ENCODE measurements around the gene BCL2L14. TPM values are rescaled to one million over a fixed set of nuclear protein-coding genes. Genes with fewer than 3 reads are reported as not detected.

The BCL2L14 gene
- total and polyA plus RNA-seq, 2 of the 13 experiments (the other 11 are each of a cell fraction or from before 2014, with no cell fraction given), result 0.11 TPM; not detected in 1

GRCh38 chr12:12115514-12115913 lies 44.8 kb downstream of the BCL2L14 start:
- in situ Hi-C loops (cut with HindIII; ENCODE audit: extremely low pct_ligation_motif_present, low pct_unique_long_range_greater_than_20kb) (no loop called here), intact Hi-C loops (cut with micrococcal nuclease; ENCODE audit: unreplicated experiment) (no loop called here)
- H3K27ac ChIP-seq (ENCODE audit: extremely low read length, insufficient read depth, low read length), result no peak overlapping the region
- H3K4me1 ChIP-seq (ENCODE audit: insufficient read depth, low read length), result peaks cover 25% of the 10 kb centered on the region
- ChIA-PET CTCF (ENCODE audit: low intra/inter-chr PET ratio, low total read pairs) (no interaction called here), POLR2A (no interaction called here)
- H3K79me2 ChIP-seq (ENCODE audit: insufficient read depth, low read length), result no peaks in the 10 kb centered on the region
- DNase-seq (ENCODE audit: low spot score) (no peak), ATAC-seq (no peak), FAIRE-seq (no peak)
- no peaks in the 10 kb centered on the region for H3K27me3 ChIP-seq (ENCODE audit: control insufficient read depth in 1 of 2, insufficient read depth in 2 of 2, low read length in 2 of 2)
- no peaks in the 10 kb centered on the region for H4K20me1 ChIP-seq (ENCODE audit: insufficient read depth, low read length)
- H3K9me3 ChIP-seq (ENCODE audit: low read length), result no peaks in the 10 kb centered on the region
- no peak overlapping the region for H3K9ac ChIP-seq (ENCODE audit: insufficient read depth, low read depth, low read length)
- H2AFZ ChIP-seq (ENCODE audit: low read length), result no peak overlapping the region
- H3K4me2 ChIP-seq (ENCODE audit: low read depth, low read length), result no peak overlapping the region
- H3K4me3 ChIP-seq (replicated peaks in 1 of 3; ENCODE audit: insufficient read depth in 1 of 3, low read depth in 2 of 3, low read length in 3 of 3), result no peak overlapping the region
- TF ChIP-seq ZNF468 (CRISPR knock-in tag; IDR thresholded peaks at IDR 0.05) (no peak), ZKSCAN8 (CRISPR knock-in tag; IDR thresholded peaks at IDR 0.05; ENCODE audit: borderline replicate concordance) (no peak), ZSCAN21 (CRISPR knock-in tag; IDR thresholded peaks at IDR 0.05; ENCODE audit: borderline replicate concordance) (no peak)
- 98% methylated on average over 4 of the region's 4 CpGs for WGBS (ENCODE audit: low lambda C conversion rate)
- H3K36me3 ChIP-seq (replicated peaks in 1 of 2; ENCODE audit: control insufficient read depth in 1 of 2, insufficient read depth in 2 of 2, low read length in 2 of 2), result peaks cover 3 to 11% of the 10 kb centered on the region in 2 experiments; a peak in 4 of 5 replicates
- BruUV-seq (replicated peaks), result no TSS peak

GRCh38 chr12:12116677-12117076 lies 45.9 kb downstream of the BCL2L14 start:
- Histone ChIP-seq H3K9me3 (ENCODE audit: low read length) (no peaks in the 10 kb centered on the region), H2AFZ (ENCODE audit: low read length) (no peak overlapping the region), H3K9ac (ENCODE audit: insufficient read depth, low read depth, low read length) (no peak overlapping the region), H4K20me1 (ENCODE audit: insufficient read depth, low read length) (no peaks in the 10 kb centered on the region), H3K36me3 (replicated peaks in 1 of 2; ENCODE audit: control insufficient read depth in 1 of 2, insufficient read depth in 2 of 2, low read length in 2 of 2) (peaks cover 6 to 22% of the 10 kb centered on the region in 2 experiments), H3K4me2 (ENCODE audit: low read depth, low read length) (no peak overlapping the region), H3K79me2 (ENCODE audit: insufficient read depth, low read length) (no peaks in the 10 kb centered on the region), H3K27ac (ENCODE audit: extremely low read length, insufficient read depth, low read length) (no peak overlapping the region), H3K4me3 (replicated peaks in 1 of 3; ENCODE audit: insufficient read depth in 1 of 3, low read depth in 2 of 3, low read length in 3 of 3) (no peak overlapping the region), H3K4me1 (ENCODE audit: insufficient read depth, low read length) (peaks cover 25% of the 10 kb centered on the region), H3K27me3 (ENCODE audit: control insufficient read depth in 1 of 2, insufficient read depth in 2 of 2, low read length in 2 of 2) (no peaks in the 10 kb centered on the region)
- ChIA-PET POLR2A (no interaction called here), CTCF (ENCODE audit: low intra/inter-chr PET ratio, low total read pairs) (no interaction called here)
- DNase-seq (ENCODE audit: low spot score) (no peak), ATAC-seq (no peak), FAIRE-seq (no peak)
- BruUV-seq (replicated peaks), result no TSS peak
- intact Hi-C loops (cut with micrococcal nuclease; ENCODE audit: unreplicated experiment), result no loop called here
- WGBS (ENCODE audit: low lambda C conversion rate), result 91% methylated on average over 2 of the region's 2 CpGs
- in situ Hi-C loops (cut with HindIII; ENCODE audit: extremely low pct_ligation_motif_present, low pct_unique_long_range_greater_than_20kb), result no loop called here
- no peak for TF ChIP-seq CSRNP1 (CRISPR knock-in tag; IDR thresholded peaks at IDR 0.05)
- no peak for TF ChIP-seq ZFP62 (CRISPR knock-in tag; IDR thresholded peaks at IDR 0.05)
- no peak for TF ChIP-seq CC2D1A (CRISPR knock-in tag; IDR thresholded peaks at IDR 0.05)
- no peak for TF ChIP-seq FOXA1 (IDR thresholded peaks at IDR 0.05)
- TF ChIP-seq FOXA1 (CRISPR knock-in tag; IDR thresholded peaks at IDR 0.05), result no peak
- TF ChIP-seq CENPX (CRISPR knock-in tag; IDR thresholded peaks at IDR 0.05), result no peak
- no peak for TF ChIP-seq TEAD3 (CRISPR knock-in tag; optimal IDR thresholded peaks at IDR 0.05; ENCODE audit: borderline replicate concordance)
- TF ChIP-seq FOXJ3 (CRISPR knock-in tag; IDR thresholded peaks at IDR 0.05; ENCODE audit: borderline replicate concordance), result no peak
- TF ChIP-seq TOPORS (CRISPR knock-in tag; IDR thresholded peaks at IDR 0.05), result no peak
- TF ChIP-seq NBN (conservative IDR thresholded peaks at IDR 0.05), result no peak
- TF ChIP-seq PAWR (CRISPR knock-in tag; IDR thresholded peaks at IDR 0.05; ENCODE audit: borderline replicate concordance), result no peak
